HEK293 (cell line): ENCODE measurements around the gene FOXM1.

ENCODE experiments used
- CTCF ChIA-PET: fragments of 350-600 bp; formaldehyde crosslinking; extraction: SDS; loops from one replicate; lab custom pipeline; 2021; ENCODE audit warnings: antibody characterized with exemption; lab: Yijun Ruan, JAX
- POLR2A ChIA-PET: fragments of 300-600 bp; formaldehyde crosslinking; extraction: SDS; loops from one replicate; lab custom pipeline; 2020; ENCODE audit warnings: antibody characterized with exemption, inconsistent platforms; lab: Yijun Ruan, JAX
- H3K27ac ChIP-seq: fragments of 200-500 bp; sonication (Bioruptor generic); 2 replicates; pipeline ENCODE4 v1.5.1; 2014; ENCODE audit warnings: low read depth, low read length, control low read depth, inconsistent platforms; ENCODE audit errors: extremely low read depth
- H3K36me3 ChIP-seq, 2 experiments: fragments of 200-500 bp in 1 of 2; sonication (Bioruptor generic) in 1 of 2; 1 replicate in 1 of 2; 2 replicates in 1 of 2; pipeline ENCODE4 v1.5.1; 2014 to 2017; ENCODE audit warnings: inconsistent platforms in 2 of 2, low read length in 2 of 2; ENCODE audit not compliant: control insufficient read depth in 2 of 2, insufficient read depth in 1 of 2
- H3K4me1 ChIP-seq: fragments of 200-500 bp; sonication (Bioruptor generic); 2 replicates; pipeline ENCODE4 v1.5.1; 2014; ENCODE audit warnings: mild to moderate bottlenecking, low read length, inconsistent platforms; ENCODE audit not compliant: control insufficient read depth, insufficient read depth
- H3K4me3 ChIP-seq: 2 replicates; pipeline ENCODE4 v1.5.1; 2011; ENCODE audit warnings: low read depth, mild to moderate bottlenecking, control low read depth, low read length, moderate library complexity
- H3K9me3 ChIP-seq: fragments of 200-500 bp; sonication (Bioruptor generic); 2 replicates; pipeline ENCODE4 v1.5.1; 2014; ENCODE audit warnings: low read depth, low read length, inconsistent platforms; ENCODE audit not compliant: control insufficient read depth, insufficient read depth
- GLIS2 ChIP-seq: fragments of 450-650 bp; formaldehyde crosslinking; IDR thresholded peaks from 2 replicates; pipeline ENCODE4 v1.5.1; 2016; ENCODE audit warnings: missing biosample characterization, missing genetic modification characterization
- HOXC10 ChIP-seq: sonication (generic); formaldehyde crosslinking; IDR thresholded peaks from 2 replicates; pipeline ENCODE4 v1.8.1; 2023; ENCODE audit warnings: mild to moderate bottlenecking, missing genetic modification reagents
- MYNN ChIP-seq: fragments of 450-650 bp; formaldehyde crosslinking; IDR thresholded peaks from 2 replicates; pipeline ENCODE4 v1.5.1; 2016; ENCODE audit warnings: missing biosample characterization, missing genetic modification characterization, borderline replicate concordance
- PRDM1 ChIP-seq: fragments of 450-650 bp; formaldehyde crosslinking; IDR thresholded peaks from 2 replicates; pipeline ENCODE4; 2016; ENCODE audit warnings: missing biosample characterization, missing genetic modification characterization
- PRDM2 ChIP-seq: fragments of 450-650 bp; formaldehyde crosslinking; IDR thresholded peaks from 2 replicates; pipeline ENCODE4 v1.5.1; 2016; ENCODE audit warnings: missing biosample characterization, missing genetic modification characterization, borderline replicate concordance
- SCRT1 ChIP-seq: fragments of 450-650 bp; formaldehyde crosslinking; IDR thresholded peaks from 2 replicates; pipeline ENCODE4 v1.5.1; 2016; ENCODE audit warnings: missing biosample characterization, missing genetic modification characterization, borderline replicate concordance
- ZBTB17 ChIP-seq: fragments of 450-650 bp; formaldehyde crosslinking; IDR thresholded peaks from 2 replicates; pipeline ENCODE4 v1.5.1; 2016; ENCODE audit warnings: missing biosample characterization, missing genetic modification characterization
- ZBTB26 ChIP-seq: fragments of 450-650 bp; formaldehyde crosslinking; optimal IDR thresholded peaks from 2 replicates; pipeline ENCODE3; 2016; ENCODE audit warnings: missing biosample characterization, mild to moderate bottlenecking, missing genetic modification characterization
- ZBTB8A ChIP-seq: fragments of 450-650 bp; formaldehyde crosslinking; IDR thresholded peaks from 2 replicates; pipeline ENCODE4 v1.5.1; 2016; ENCODE audit warnings: missing biosample characterization, missing genetic modification characterization
- ZNF157 ChIP-seq: fragments of 450-650 bp; formaldehyde crosslinking; IDR thresholded peaks from 2 replicates; pipeline ENCODE4 v1.5.1; 2016; ENCODE audit warnings: missing biosample characterization, missing genetic modification characterization
- ZNF18 ChIP-seq: fragments of 450-650 bp; formaldehyde crosslinking; IDR thresholded peaks from 2 replicates; pipeline ENCODE4 v1.5.1; 2016; ENCODE audit warnings: missing biosample characterization, missing genetic modification characterization
- ZNF184 ChIP-seq: fragments of 450-650 bp; IDR thresholded peaks from 2 replicates; pipeline ENCODE4 v1.5.1; 2018; ENCODE audit warnings: missing biosample characterization, mild to moderate bottlenecking, missing genetic modification characterization
- ZNF239 ChIP-seq: fragments of 450-650 bp; formaldehyde crosslinking; IDR thresholded peaks from 2 replicates; pipeline ENCODE4 v1.5.1; 2016; ENCODE audit warnings: missing biosample characterization, missing genetic modification characterization
- ZNF426 ChIP-seq: fragments of 450-650 bp; formaldehyde crosslinking; IDR thresholded peaks from 2 replicates; pipeline ENCODE4 v1.5.1; 2017; ENCODE audit warnings: missing biosample characterization, missing genetic modification characterization, mild to moderate bottlenecking, inconsistent platforms, moderate library complexity
- ZNF639 ChIP-seq: fragments of 450-650 bp; formaldehyde crosslinking; IDR thresholded peaks from 2 replicates; pipeline ENCODE4 v1.5.1; 2016; ENCODE audit warnings: missing biosample characterization, missing genetic modification characterization
- ZNF664 ChIP-seq: fragments of 450-650 bp; formaldehyde crosslinking; IDR thresholded peaks from 2 replicates; pipeline ENCODE4 v1.5.1; 2016; ENCODE audit warnings: missing biosample characterization, missing genetic modification characterization
- ZNF776 ChIP-seq: fragments of 450-650 bp; formaldehyde crosslinking; IDR thresholded peaks from 2 replicates; pipeline ENCODE4 v1.5.0; 2017; ENCODE audit warnings: missing biosample characterization, missing genetic modification characterization, borderline replicate concordance
- ZNF792 ChIP-seq: fragments of 450-650 bp; formaldehyde crosslinking; IDR thresholded peaks from 2 replicates; pipeline ENCODE4 v1.5.1; 2016; ENCODE audit warnings: missing biosample characterization, missing genetic modification characterization
- ZNF830 ChIP-seq: fragments of 450-650 bp; IDR thresholded peaks from 2 replicates; pipeline ENCODE4 v1.5.0; 2018; ENCODE audit warnings: missing biosample characterization, missing genetic modification characterization, low read depth, mild to moderate bottlenecking, moderate library complexity
- ZSCAN5A ChIP-seq: fragments of 450-650 bp; formaldehyde crosslinking; IDR thresholded peaks from 2 replicates; pipeline ENCODE4 v1.5.1; 2016; ENCODE audit warnings: missing biosample characterization, missing genetic modification characterization
- TF ChIP-seq, protein P1 (sequence below): fragments of 450-650 bp; IDR thresholded peaks from 2 replicates; pipeline ENCODE4 v1.5.1; 2018; ENCODE audit warnings: missing biosample characterization, missing genetic modification characterization
- TF ChIP-seq, protein P2 (sequence below): fragments of 450-650 bp; formaldehyde crosslinking; IDR thresholded peaks from 2 replicates; pipeline ENCODE4 v1.5.1; 2016; ENCODE audit warnings: missing biosample characterization, missing genetic modification characterization

FOXM1 gene

DNA sequence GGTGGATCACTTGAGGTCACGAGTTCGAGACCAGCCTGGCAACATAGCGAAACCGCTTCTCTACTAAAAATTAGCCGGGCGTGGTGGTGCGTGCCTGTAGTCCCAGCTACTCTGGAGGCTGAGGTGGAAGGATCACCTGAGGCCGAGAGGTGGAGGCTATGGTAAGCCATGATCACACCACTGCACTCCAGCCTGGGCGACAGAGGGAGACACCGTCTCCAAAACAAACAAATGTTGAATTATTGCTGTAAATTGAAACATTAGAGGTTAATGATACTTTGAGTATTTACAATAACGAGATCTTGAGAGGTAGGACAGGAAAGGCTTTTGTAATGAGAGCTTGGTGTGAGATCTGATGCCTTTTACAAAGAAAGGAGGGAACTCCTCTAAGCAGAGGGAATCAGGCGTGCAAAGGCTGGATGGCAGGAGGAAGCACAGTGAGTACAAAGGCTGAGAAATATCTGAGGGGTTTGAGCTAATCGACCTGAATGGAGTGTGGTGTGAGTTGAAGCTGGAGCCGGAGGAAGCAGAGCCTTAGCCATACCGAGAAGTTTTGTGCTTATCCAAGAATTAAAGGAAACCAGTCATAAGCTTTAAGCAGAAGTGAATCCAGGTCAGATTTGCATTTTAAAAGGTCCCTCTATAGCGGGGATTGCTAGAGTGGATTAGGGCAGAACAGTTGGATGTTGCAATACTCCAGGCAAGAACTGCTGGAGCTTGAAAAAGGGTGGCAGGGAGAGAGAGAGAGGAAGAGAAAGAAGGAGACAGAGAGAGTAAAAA lies 1.2 kb upstream of the FOXM1 start:
- H3K4me3 ChIP-seq = peak overlapping the region; percentile 95
- peaks cover 13% of the 10 kb centered on the region for H3K4me1 ChIP-seq
- no peaks in the 10 kb centered on the region for H3K9me3 ChIP-seq
- H3K27ac ChIP-seq = peak overlapping the region; percentile 91
- ChIA-PET CTCF (interaction anchor here (0.7 to 2.0 kb wide), 5 partner anchors 8 to 164 kb away, joined by 3 to 6 read pairs (median 5); no protein-coding TSS in a partner anchor), POLR2A (interaction anchor here (1.1 to 2.5 kb wide), 5 partner anchors 7 to 156 kb away, joined by 3 to 27 read pairs (median 5); partner anchors contain the start of gene TULP3)
- peaks cover 29 to 42% of the 10 kb centered on the region in 2 experiments for H3K36me3 ChIP-seq
- TF ChIP-seq ZNF776 = no peak
- TF ChIP-seq ZBTB17 = peak; percentile 92
- TF ChIP-seq ZNF792 (tag by site-specific recombination) = no peak
- peak; percentile 29; the same call in 1 of the 2 replicates for TF ChIP-seq ZBTB8A (tag by site-specific recombination)
- no peak for TF ChIP-seq GLIS2 (tag by site-specific recombination)
- 0 out of 2 replicates have a peak, but pooled peaks have one; percentile 31 for TF ChIP-seq PRDM2 (tag by site-specific recombination)
- TF ChIP-seq, protein P1, sequence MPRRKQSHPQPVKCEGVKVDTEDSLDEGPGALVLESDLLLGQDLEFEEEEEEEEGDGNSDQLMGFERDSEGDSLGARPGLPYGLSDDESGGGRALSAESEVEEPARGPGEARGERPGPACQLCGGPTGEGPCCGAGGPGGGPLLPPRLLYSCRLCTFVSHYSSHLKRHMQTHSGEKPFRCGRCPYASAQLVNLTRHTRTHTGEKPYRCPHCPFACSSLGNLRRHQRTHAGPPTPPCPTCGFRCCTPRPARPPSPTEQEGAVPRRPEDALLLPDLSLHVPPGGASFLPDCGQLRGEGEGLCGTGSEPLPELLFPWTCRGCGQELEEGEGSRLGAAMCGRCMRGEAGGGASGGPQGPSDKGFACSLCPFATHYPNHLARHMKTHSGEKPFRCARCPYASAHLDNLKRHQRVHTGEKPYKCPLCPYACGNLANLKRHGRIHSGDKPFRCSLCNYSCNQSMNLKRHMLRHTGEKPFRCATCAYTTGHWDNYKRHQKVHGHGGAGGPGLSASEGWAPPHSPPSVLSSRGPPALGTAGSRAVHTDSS (tag by site-specific recombination) = no peak
- TF ChIP-seq ZNF239 = no peak
- no peak for TF ChIP-seq HOXC10 (CRISPR knock-in tag)
- TF ChIP-seq ZNF157 = no peak
- peak; percentile 90 for TF ChIP-seq ZNF18 (tag by site-specific recombination)
- TF ChIP-seq ZNF664 (tag by site-specific recombination) = peak; percentile 36; the same call in 1 of the 2 replicates
- no peak for TF ChIP-seq ZNF830 (tag by site-specific recombination)
- TF ChIP-seq ZBTB26 = no peak
- peak; percentile 82 for TF ChIP-seq PRDM1 (tag by site-specific recombination)
- TF ChIP-seq ZNF184 = no peak
- no peak for TF ChIP-seq ZNF426 (tag by site-specific recombination)
- TF ChIP-seq SCRT1 (tag by site-specific recombination) = peak; percentile 36; the same call in 1 of the 2 replicates
- TF ChIP-seq ZNF639 (tag by site-specific recombination) = no peak
- TF ChIP-seq, protein P2, sequence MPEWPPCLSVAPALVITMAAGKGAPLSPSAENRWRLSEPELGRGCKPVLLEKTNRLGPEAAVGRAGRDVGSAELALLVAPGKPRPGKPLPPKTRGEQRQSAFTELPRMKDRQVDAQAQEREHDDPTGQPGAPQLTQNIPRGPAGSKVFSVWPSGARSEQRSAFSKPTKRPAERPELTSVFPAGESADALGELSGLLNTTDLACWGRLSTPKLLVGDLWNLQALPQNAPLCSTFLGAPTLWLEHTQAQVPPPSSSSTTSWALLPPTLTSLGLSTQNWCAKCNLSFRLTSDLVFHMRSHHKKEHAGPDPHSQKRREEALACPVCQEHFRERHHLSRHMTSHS (tag by site-specific recombination) = no peak
- TF ChIP-seq MYNN (tag by site-specific recombination) = no peak
- 0 out of 2 replicates have a peak, but pooled peaks have one; percentile 26 for TF ChIP-seq ZSCAN5A (tag by site-specific recombination)
